ENCODE measurements around the gene NAALAD2.
"Not testable (repeated sequence)": the region's sequence is repeated elsewhere in the genome, so short reads cannot be mapped to it uniquely, and the experiment has no call there.

NAALAD2 gene

GRCh38 chr11:90202342-90202741 lies 67.9 kb downstream of the NAALAD2 start:
- TF ChIP-seq CTCF (IDR thresholded peaks at IDR 0.05; ENCODE audit: borderline replicate concordance, insufficient read depth, low read depth, low read length): no peak
- H3K4me3 ChIP-seq (ENCODE audit: low read depth, low read length): no peak overlapping the region

DNA sequence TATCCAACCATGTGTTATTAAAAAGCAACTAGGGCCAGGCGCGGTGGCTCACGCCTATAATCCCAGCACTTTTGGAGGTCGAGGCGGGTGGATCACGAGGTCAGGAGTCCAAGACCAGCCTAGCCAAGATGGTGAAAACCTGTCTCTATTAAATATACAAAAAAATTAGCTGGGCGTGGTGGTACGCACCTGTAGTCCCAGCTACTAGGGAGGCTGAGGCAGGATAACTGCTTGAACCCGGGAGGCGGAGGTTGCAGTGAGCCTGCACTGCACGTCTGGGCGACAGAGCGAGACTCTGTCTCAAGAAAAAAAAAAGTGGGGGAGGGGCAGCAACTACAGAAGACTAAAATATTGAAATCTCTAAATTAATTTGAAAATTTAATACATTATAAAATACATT lies 69.9 kb downstream of the NAALAD2 start:
- H3K4me3 ChIP-seq (ENCODE audit: low read depth, low read length): no peak overlapping the region
- no peak for TF ChIP-seq CTCF (IDR thresholded peaks at IDR 0.05; ENCODE audit: borderline replicate concordance, insufficient read depth, low read depth, low read length)

GRCh38 chr11:90204832-90205646 lies 70.6 kb downstream of the NAALAD2 start:
- TF ChIP-seq CTCF (IDR thresholded peaks at IDR 0.05; ENCODE audit: borderline replicate concordance, insufficient read depth, low read depth, low read length): peak; percentile 70; the same call in 1 of the 2 replicates

DNA sequence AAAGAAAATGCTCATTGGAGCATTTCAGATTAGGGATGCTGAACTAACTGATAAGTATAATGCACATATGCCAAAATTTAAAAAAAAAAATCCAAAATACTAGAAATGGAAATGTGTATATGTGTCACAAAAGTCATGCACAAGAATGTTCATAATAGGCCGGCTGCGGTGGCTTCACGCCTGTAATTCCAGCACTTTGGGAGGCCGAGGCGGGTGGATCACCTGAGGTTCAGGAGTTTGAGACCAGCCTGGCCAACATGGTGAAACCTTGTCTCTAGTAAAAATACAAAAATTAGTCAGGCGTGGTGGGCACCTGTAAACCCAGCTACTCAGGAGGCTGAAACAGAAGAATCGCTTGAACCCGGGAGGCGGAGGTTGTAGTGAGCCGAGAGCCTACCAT lies 73.5 kb downstream of the NAALAD2 start:
- not testable (repeated sequence) for H3K4me3 ChIP-seq (ENCODE audit: low read depth, low read length)

More at GRCh38 chr11:90204832-90205646, 70.6 kb downstream of the NAALAD2 start:
- no peak overlapping the region for H3K4me3 ChIP-seq (ENCODE audit: low read depth, low read length)

DNA sequence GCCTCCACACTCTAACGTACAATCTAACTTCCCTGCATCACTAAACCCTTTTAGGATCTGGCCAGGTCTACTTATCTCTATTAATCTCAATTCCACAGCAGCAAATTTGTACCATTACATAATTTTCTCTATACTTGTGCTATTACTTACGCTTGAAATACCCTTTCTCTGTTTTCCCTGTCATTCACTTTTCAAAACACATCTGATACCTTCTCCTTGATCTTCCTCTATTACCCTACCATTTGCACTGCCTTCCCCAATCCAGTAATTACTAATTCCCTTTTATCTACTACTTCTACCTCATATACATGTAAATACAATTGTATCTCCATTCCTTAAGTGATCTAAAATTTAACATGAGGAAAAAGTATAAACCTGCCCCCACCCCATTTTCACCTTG lies 74.4 kb downstream of the NAALAD2 start:
- H3K4me3 ChIP-seq (ENCODE audit: low read depth, low read length): no peak overlapping the region
- no peak for TF ChIP-seq CTCF (IDR thresholded peaks at IDR 0.05; ENCODE audit: borderline replicate concordance, insufficient read depth, low read depth, low read length)

DNA sequence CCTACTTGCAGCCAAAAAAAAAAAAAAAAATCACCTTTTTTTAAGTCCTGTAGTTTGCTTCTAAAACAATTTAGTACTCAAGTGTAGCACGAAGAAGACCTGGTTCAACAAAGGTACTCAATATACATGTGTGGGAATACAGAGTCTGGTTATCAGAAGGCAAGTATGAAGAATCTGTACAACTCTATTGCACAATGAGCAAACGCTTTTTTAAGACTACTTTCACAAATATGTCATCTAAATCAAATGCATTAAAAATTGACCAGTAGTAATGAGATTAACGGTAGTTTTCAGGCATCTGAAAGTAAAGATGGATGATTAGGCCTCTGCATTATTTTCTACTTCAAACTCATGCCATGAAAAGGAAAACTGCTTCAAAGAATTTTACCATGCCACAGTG lies 78.9 kb downstream of the NAALAD2 start:
- no peak for TF ChIP-seq CTCF (IDR thresholded peaks at IDR 0.05; ENCODE audit: borderline replicate concordance, insufficient read depth, low read depth, low read length)
- H3K4me3 ChIP-seq (ENCODE audit: low read depth, low read length): no peak overlapping the region

- TF ChIP-seq CTCF (IDR thresholded peaks at IDR 0.05; ENCODE audit: borderline replicate concordance, insufficient read depth, low read depth, low read length): no peak
- H3K4me3 ChIP-seq (ENCODE audit: low read depth, low read length): no peak overlapping the region
These were observed 82.1 kb downstream of the NAALAD2 start for GRCh38 chr11:90216611-90217010.
